ENCODE measurements around the gene EDIL3.
"Not testable (repeated sequence)": the region's sequence is repeated elsewhere in the genome, so short reads cannot be mapped to it uniquely, and the experiment has no call there.

The EDIL3 gene

GRCh38 chr5:84255315-84255714 lies 129.4 kb downstream of the EDIL3 start:
- no peak for DNase-seq

DNA sequence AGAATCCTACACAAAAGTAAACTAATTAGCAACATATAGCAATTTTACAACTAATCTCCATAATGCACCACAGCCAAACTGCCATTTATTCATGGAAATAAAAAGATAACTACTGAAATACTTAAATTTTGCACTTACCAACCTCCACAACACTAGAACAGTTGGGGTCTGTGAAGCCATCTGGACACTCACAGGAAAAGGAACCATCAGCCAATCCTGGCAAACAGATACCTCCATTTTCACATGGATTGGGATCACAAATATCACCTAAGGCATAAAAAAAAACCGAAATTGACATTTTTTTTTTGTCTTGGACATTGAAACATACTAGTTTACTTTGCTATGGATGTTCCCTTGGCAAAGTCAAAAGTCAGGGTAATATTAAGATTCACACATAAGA lies 130.7 kb downstream of the EDIL3 start:
- DNase-seq: no peak

DNA sequence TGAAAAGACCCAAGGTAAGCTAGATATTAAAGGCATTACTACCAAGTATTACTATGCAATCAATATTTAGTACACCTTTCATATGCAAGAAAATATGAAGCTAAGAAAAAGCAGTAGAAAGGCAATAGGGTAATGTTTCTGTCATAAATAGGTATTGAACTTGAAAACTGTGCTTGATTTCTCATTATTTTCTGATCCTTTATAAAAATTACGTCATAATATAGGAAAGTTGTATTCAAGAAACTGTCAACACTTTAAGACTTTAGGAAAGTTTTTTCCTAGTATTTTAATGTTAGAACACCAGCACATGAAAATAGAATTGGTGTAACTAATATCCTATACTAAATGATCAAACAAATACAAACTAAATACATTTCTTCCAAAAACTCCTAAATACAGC lies 133.2 kb downstream of the EDIL3 start:
- no peak for DNase-seq

- DNase-seq: no peak
These were observed 134.6 kb downstream of the EDIL3 start for GRCh38 chr5:84249918-84250630.

- no peak for DNase-seq
These were observed 136.7 kb downstream of the EDIL3 start for GRCh38 chr5:84248013-84248412.

DNA sequence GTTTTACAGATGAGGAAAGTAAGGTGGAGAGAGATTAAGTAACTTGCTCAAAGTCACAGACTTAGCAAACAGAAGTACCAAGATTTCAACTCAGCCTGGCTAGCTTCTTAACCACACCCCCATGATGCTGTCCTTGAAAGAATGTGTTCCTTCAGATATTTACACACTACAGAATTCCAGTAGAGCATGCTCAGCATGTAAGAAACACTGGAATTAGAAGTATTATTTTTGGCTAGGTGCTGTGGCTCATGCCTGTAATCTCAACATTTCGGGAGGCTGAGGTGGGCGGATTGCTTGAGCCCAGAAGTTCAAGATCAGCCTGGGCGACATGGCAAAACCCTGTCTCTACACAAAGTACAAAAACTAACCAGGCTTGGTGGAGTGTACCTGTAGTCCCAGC lies 142.4 kb downstream of the EDIL3 start:
- no peak for DNase-seq

- no peak for DNase-seq
These were observed 145.2 kb downstream of the EDIL3 start for GRCh38 chr5:84239494-84239893.

GRCh38 chr5:84237126-84237525 lies 147.6 kb downstream of the EDIL3 start:
- DNase-seq: no peak

- no peak for DNase-seq
These were observed 153.2 kb downstream of the EDIL3 start for GRCh38 chr5:84231433-84231832.

- DNase-seq: no peak
These were observed 155.6 kb downstream of the EDIL3 start for GRCh38 chr5:84229045-84229444.

DNA sequence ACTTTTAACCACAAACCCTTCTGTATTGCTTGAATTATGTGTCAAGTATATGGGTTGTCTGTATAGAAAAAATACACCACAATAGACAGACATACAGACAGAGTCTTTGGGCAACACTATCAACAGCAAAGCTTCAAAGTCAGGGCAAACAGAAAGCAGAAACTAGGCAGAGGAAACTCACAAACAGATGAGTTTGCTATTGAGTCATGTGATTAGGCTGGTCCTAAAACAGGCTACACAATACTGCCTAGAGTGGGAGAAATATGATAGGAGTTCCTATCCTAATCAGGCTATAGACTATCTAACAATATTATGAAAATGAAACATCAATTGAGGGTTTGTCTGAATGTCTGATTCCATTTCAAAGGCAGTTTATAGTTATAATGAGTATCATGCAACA lies 156.4 kb downstream of the EDIL3 start:
- no peak for DNase-seq

- no peak for DNase-seq
These were observed 157.4 kb downstream of the EDIL3 start for GRCh38 chr5:84227236-84227635.

GRCh38 chr5:84218546-84218945 lies 166.1 kb downstream of the EDIL3 start:
- DNase-seq: no peak

DNA sequence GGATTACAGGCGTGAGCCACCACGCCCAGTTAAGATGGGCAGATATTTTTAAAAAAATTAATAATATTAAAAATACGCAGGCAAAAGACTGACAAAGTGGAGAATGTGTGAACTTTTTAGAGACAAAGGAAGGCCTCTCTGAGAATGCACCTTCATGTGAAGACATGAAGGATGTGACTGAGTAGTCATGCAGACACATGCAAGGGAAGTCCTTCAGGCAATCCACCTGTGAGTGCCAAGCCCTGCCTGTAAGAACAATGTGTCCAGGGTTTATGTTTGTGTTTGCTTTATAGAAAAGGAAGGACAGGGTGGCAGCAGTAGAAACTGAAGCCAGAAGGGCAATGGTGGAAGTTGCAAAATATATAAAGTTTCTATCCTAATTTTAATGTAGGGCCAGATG lies 169.2 kb downstream of the EDIL3 start:
- DNase-seq: no peak

GRCh38 chr5:84213861-84214260 lies 170.8 kb downstream of the EDIL3 start:
- no peak for DNase-seq

GRCh38 chr5:84213212-84213611 lies 171.5 kb downstream of the EDIL3 start:
- no peak for DNase-seq

- no peak for DNase-seq
These were observed 179.9 kb downstream of the EDIL3 start for GRCh38 chr5:84204772-84205171.

DNA sequence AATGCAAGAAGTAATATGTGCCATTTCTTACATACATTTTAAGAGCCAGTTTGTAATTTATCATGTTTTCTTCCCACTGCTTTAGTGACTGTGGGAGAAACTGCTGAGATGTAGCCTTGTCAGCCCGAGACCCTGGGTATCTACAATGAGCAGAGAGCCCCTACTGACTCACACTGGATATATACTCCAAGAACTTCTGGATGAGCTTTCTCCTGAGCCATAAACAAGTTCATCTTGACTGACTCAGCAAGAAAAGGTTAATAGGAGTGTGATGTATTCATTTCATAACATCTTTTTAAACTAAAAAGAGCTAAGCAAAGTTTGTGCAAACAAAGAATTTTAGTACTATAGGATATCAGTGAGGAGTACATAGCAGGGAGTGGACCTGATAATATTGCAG lies 182.5 kb downstream of the EDIL3 start:
- no peak for DNase-seq

- no peak for DNase-seq
These were observed 187.1 kb downstream of the EDIL3 start for GRCh38 chr5:84197538-84197937.

DNA sequence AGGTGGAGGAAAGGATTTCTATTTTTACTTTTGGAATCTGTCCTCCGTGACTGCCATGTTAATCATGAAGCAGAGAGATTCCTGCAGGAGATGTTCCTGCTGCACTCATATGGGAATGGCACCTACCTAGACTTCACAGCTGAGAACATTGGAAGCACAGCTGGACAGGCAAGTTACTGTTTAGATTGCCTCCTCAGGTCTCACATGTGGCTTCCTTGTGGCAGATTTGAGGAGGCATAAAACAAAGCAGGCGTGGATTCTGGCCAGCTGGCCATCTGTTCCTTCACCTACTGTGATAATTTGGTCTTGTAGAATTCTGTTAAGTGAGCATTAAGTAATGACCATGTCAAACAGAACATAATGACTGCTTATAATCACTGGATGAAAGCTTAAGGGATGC lies 193.4 kb downstream of the EDIL3 start:
- DNase-seq: no peak

GRCh38 chr5:84184857-84185256 lies 199.8 kb downstream of the EDIL3 start:
- no peak for DNase-seq

GRCh38 chr5:84181093-84181492 lies 203.6 kb downstream of the EDIL3 start:
- DNase-seq: no peak

DNA sequence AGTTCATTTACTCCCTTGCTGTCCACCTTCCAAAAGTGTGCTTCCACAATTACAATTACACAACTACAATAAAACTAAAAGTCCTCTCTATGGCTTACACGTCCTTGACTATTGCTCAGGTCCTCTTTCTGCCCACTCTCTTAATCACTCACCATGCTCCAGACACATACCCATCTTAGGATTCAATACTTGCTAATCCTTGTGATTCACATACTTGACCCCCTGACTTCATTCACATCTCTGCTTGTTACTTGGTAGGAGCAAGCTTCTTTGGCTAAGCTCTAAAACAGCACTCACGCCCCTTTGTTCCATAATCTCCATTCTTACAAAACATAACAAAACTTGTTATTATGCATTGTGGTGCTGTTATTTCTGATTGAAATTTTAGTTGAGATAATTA lies 215.8 kb downstream of the EDIL3 start:
- no peak for DNase-seq

DNA sequence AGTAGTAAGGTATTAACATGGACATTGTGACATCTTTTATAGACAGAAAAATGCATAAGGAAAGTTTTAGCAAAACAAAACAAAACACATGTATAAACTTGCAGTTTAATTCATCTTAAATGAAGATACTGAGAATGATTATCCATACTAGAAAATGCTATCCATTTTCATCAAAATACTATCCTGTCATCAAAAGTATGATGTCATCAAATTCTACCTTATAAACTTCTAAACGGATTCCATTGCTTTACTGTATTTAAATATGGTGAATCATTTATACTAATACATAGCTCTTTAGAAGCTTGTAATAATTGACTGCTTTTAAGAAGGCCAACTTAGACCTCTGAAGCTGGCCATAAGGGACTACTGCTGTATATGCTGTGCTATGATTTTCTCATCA lies 221.0 kb downstream of the EDIL3 start:
- no peak for DNase-seq

DNA sequence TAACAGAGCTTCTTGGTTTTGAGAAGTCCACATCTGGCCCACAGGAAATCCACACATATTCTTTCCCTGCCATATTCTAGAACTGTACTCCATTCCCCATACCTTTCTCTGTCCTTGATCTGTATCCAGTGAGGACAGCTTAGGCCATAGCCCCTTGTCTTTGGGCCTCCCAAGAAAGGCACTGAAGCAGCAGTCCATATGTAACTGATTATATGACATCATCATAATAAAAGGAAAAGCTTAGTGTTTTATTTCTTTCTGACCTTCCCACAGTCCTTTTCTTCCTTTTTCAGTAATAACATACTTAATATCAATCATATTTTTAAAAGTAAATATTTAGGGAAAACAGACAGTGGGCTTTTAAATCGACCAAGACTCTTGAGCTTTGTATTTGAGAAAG lies 222.0 kb downstream of the EDIL3 start:
- DNase-seq: no peak

- not testable (repeated sequence) for DNase-seq
These were observed 224.0 kb downstream of the EDIL3 start for GRCh38 chr5:84160650-84161049.
